Right cardiac atrium (tissue), 5 donors: ENCODE measurements around the gene ITGA4. TPM values are rescaled to one million over a fixed set of nuclear protein-coding genes. Genes with fewer than 3 reads are reported as not detected.
"Not testable (repeated sequence)": the region's sequence is repeated elsewhere in the genome, so short reads cannot be mapped to it uniquely, and the experiment has no call there.

ENCODE experiments used
- ATAC-seq, 2 donors: fragments of 200-7000 bp; cut with Tn5 transposase; one replicate each; pipeline versions ENCODE4 v1.8.0 to v1.9.1; 2020; ENCODE audit warnings: moderate library complexity in 2 of 2, mild to moderate bottlenecking in 1 of 2
- DNase-seq, 3 donors: peaks; one replicate each; pipeline ENCODE4 v3.0.0-alpha.2; 2020
- H3K27ac ChIP-seq: one replicate; pipeline ENCODE4 v1.5.1; 2013; ENCODE audit warnings: mild to moderate bottlenecking, low read length, control low read depth, moderate library complexity
- H3K27me3 ChIP-seq: one replicate; pipeline ENCODE4 v1.6.1; 2013; ENCODE audit not compliant: control insufficient read depth, insufficient read depth
- H3K4me1 ChIP-seq: one replicate; pipeline ENCODE4 v1.6.1; 2013; ENCODE audit warnings: low read length; ENCODE audit not compliant: control insufficient read depth, insufficient read depth
- H3K4me3 ChIP-seq: one replicate; pipeline ENCODE4 v1.5.1; 2013; ENCODE audit warnings: low read length, control low read depth
- H3K9me3 ChIP-seq: one replicate; pipeline ENCODE4 v1.6.1; 2013; ENCODE audit warnings: low read length; ENCODE audit not compliant: control insufficient read depth
- WGBS: extraction: QIAGEN DNeasy Blood & Tissue Kit; methylation state at CpG from one replicate; pipeline ENCODE4 v1.1.7; 2013; 5-methylcytosine and 5-hydroxymethylcytosine counted together
- intact Hi-C, 4 donors: fragments of 100-400 bp; cut with DNase I; formaldehyde crosslinking; loops; one replicate each; pipeline versions ENCODE4 v1.11.0 to v1.14.0; 2022 to 2023
- polyA plus RNA-seq: library from polyadenylated mRNA; stranded (reverse); fragments of 200-250 nt; gene quantifications from one replicate; pipeline ENCODE4 v1.2.3, GENCODE V29; 2013
- total RNA-seq, 4 donors: library from RNA; stranded (reverse); fragmentation: NEBNext Ultra II Directional; extraction: Animal tissue kit (Norgen Biotek cat#: 25700); gene quantifications; one replicate each; pipeline ENCODE4 v1.2.1, GENCODE V29; 2021
- donor health status: healthy with polysubstance abuse.
- donor health status: DM: no; HTN: yes; CAD: no.
- donor health status: DM: no; HTN: no; CAD: no.
- donor health status: DM: no; HTN: yes; CAD: no; lungs with severe emphysema.
- donor health status: DM: yes; HTN: yes; CAD: no.

The ITGA4 gene
- total and polyA plus RNA-seq, 5 donors, result 0.27 to 2.3 (median 1.4) TPM

DNA sequence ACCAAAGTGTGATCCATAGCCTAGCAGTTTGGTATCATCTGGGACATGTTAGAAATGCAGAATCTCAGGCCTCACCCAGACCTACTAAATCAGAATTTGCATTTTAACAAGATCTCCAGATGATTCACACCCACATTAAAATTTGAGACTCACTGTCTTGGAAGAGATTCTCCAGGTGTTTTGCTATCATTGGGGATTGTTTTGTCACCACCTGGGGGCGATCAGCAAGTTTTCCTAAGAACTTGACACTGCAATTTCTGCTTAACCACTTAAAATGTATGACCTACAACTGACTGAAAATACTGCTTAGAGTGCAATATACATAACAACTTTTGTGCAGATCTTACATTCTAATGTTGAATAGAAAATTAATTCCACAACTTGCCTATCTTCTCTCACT is 18.9 kb upstream of the ITGA4 start:
- DNase-seq (no peak), ATAC-seq (no peak)
- intact Hi-C loops, result no loop called here
- no peak overlapping the region for H3K27ac ChIP-seq
- no peak overlapping the region for H3K4me3 ChIP-seq
- H3K9me3 ChIP-seq, result no peaks in the 10 kb centered on the region
- H3K4me1 ChIP-seq, result no peaks in the 10 kb centered on the region
- 29% methylated on average over 1 of the region's 1 CpG for WGBS
- H3K27me3 ChIP-seq, result no peaks in the 10 kb centered on the region

DNA sequence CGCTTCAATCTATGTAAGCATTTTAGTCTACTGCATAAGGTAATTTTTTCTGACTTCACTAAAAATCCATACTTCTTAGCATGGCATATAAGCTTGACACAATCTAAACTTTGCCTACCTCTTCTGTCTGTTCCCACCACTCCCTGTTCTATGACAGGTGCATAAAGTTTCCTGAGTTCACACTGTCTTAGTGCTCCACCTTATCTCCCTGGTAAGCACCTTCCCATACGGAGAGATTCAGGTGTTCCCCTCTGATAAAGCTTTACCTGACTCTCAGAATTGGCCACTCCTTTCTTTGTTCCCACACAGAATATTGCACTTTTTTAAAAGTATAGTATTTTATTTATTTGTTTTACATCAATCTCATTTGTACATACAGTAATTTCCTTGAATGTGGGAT is 16.8 kb upstream of the ITGA4 start:
- Histone ChIP-seq H3K27ac (no peak overlapping the region), H3K4me3 (no peak overlapping the region), H3K9me3 (no peaks in the 10 kb centered on the region), H3K27me3 (no peaks in the 10 kb centered on the region), H3K4me1 (no peaks in the 10 kb centered on the region)
- DNase-seq (no peak), ATAC-seq (no peak)
- 77% methylated on average over 2 of the region's 2 CpGs for WGBS
- intact Hi-C loops, result no loop called here

GRCh38 chr2:181440919-181441318 is 16.3 kb upstream of the ITGA4 start:
- Histone ChIP-seq H3K4me1 (no peaks in the 10 kb centered on the region), H3K9me3 (no peaks in the 10 kb centered on the region), H3K27ac (no peak overlapping the region), H3K4me3 (no peak overlapping the region), H3K27me3 (no peaks in the 10 kb centered on the region)
- ATAC-seq, result no peak
- no peak for DNase-seq
- intact Hi-C loops, result no loop called here
- WGBS, result 53% methylated on average over 3 of the region's 3 CpGs

DNA sequence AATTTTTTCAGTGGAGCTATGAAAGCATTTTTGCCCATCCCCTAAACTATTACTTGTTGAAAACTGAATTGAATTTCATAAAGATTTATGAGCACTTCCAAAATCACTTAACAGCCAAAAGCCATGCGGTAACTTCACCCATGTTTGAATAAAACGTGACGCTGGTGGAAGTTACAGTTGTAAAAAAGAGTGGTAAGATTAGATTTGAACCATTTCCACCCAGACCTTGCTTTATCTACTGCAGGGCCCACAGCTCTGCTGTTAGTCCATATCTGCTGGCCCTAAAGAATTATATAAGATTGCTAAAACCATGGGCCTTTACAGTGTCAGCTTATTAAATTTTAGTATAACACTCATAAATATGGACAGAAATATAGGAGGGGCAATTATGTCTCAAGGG is 15.5 kb upstream of the ITGA4 start:
- Histone ChIP-seq H3K27ac (no peak overlapping the region), H3K9me3 (no peaks in the 10 kb centered on the region), H3K4me3 (no peak overlapping the region), H3K27me3 (no peaks in the 10 kb centered on the region), H3K4me1 (no peaks in the 10 kb centered on the region)
- ATAC-seq (no peak), DNase-seq (no peak)
- 28% methylated on average over 3 of the region's 3 CpGs for WGBS
- intact Hi-C loops, result no loop called here

- 76% methylated on average over 2 of the region's 2 CpGs for WGBS
- no peaks in the 10 kb centered on the region for H3K27me3 ChIP-seq
- intact Hi-C loops, result no loop called here
Observed at GRCh38 chr2:181444654-181445053, 12.5 kb upstream of the ITGA4 start.

DNA sequence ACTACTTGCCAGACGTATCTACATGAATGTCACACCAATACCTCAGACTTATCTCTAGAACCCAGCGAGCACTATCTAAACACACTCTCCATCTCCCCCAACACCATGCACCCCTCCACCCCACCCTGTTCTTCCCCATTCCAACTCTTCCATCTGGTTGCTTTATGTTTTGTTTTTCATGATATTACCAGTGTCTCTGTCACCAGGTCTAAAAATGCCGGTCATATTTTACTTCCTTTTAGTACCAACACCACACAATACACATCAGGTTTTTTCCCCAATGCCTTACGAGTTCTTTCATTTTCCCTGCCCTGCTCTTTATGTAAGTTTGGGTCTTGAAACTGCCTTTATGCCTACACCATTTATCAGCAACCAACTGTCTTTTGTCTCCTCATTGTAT is 10.2 kb upstream of the ITGA4 start:
- Histone ChIP-seq H3K9me3 (no peaks in the 10 kb centered on the region), H3K4me1 (no peaks in the 10 kb centered on the region), H3K4me3 (no peak overlapping the region), H3K27me3 (no peaks in the 10 kb centered on the region), H3K27ac (no peak overlapping the region)
- ATAC-seq (no peak), DNase-seq (no peak)
- WGBS, result 60% methylated on average over 4 of the region's 4 CpGs
- intact Hi-C loops, result no loop called here

More at GRCh38 chr2:181444654-181445053, 12.5 kb upstream of the ITGA4 start:
- DNase-seq (no peak), ATAC-seq (no peak)
- Histone ChIP-seq H3K27ac (no peak overlapping the region), H3K4me3 (no peak overlapping the region), H3K9me3 (no peaks in the 10 kb centered on the region), H3K4me1 (no peaks in the 10 kb centered on the region)

- ATAC-seq, H3K27ac ChIP-seq, DNase-seq, intact Hi-C loops, H3K4me3 ChIP-seq, H3K4me1 ChIP-seq, H3K27me3 ChIP-seq, H3K9me3 ChIP-seq: not testable (repeated sequence)
Observed at GRCh38 chr2:181449278-181449677, 7.9 kb upstream of the ITGA4 start.

- Histone ChIP-seq H3K4me3 (no peak overlapping the region), H3K27me3 (no peaks in the 10 kb centered on the region), H3K4me1 (no peaks in the 10 kb centered on the region), H3K9me3 (no peaks in the 10 kb centered on the region), H3K27ac (no peak overlapping the region)
- DNase-seq, result no peak
- no peak for ATAC-seq
- 78% methylated on average over 6 of the region's 6 CpGs for WGBS
- intact Hi-C loops, result no loop called here
Observed at GRCh38 chr2:181454686-181455450, 2.3 kb upstream of the ITGA4 start.

DNA sequence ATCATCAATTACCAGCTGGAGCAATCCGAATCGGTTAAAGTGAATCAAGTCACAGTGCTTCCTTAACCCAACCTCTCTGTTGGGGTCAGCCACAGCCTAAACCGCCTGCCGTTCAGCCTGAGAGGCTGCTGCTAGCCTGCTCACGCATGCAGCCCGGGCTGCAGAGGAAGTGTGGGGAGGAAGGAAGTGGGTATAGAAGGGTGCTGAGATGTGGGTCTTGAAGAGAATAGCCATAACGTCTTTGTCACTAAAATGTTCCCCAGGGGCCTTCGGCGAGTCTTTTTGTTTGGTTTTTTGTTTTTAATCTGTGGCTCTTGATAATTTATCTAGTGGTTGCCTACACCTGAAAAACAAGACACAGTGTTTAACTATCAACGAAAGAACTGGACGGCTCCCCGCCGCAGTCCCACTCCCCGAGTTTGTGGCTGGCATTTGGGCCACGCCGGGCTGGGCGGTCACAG is 496 bp upstream of the ITGA4 start:
- H3K27ac ChIP-seq, result no peak overlapping the region
- intact Hi-C loops, result no loop called here
- peak; percentile 79 to 83 for ATAC-seq
- peak; percentile 37 to 81 (median 78) for DNase-seq
- H3K27me3 ChIP-seq, result no peaks in the 10 kb centered on the region
- 3% methylated on average over 17 of the region's 17 CpGs for WGBS
- no peaks in the 10 kb centered on the region for H3K9me3 ChIP-seq
- no peaks in the 10 kb centered on the region for H3K4me1 ChIP-seq
- peak overlapping the region; percentile 55 for H3K4me3 ChIP-seq

DNA sequence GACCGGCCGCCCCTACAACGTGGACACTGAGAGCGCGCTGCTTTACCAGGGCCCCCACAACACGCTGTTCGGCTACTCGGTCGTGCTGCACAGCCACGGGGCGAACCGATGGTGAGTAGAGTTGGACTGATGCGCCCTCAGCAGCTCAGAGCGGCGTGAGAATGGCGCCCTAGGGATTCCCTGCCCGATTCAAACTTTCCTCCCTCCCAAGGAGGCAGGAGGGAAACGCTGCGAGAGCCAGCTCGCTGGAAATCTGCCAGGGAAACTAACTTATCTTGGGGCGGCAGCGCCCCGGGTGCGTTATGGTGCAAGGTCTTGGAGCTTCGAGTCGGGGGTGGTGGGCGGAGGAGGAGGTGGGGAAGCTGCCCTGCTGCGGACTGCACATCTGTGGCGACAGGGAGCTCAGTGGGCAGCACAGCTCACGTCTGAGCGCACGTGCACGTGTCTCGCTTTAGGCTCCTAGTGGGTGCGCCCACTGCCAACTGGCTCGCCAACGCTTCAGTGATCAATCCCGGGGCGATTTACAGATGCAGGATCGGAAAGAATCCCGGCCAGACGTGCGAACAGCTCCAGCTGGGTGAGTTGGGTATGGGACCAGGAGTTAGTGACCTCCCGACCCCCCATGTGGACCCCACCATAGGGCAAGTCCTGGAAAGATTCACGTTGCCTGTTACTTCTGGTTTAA is 697 bp downstream of the ITGA4 start:
- DNase-seq (peak; percentile 18 to 67 (median 61)), ATAC-seq (peak; percentile 47 to 72)
- WGBS, result 3% methylated on average over 45 of the region's 45 CpGs
- Histone ChIP-seq H3K9me3 (no peaks in the 10 kb centered on the region), H3K27me3 (no peaks in the 10 kb centered on the region), H3K4me1 (no peaks in the 10 kb centered on the region), H3K27ac (no peak overlapping the region), H3K4me3 (peak overlapping the region; percentile 55)
- intact Hi-C loops, result no loop called here

- H3K27ac ChIP-seq, result no peak overlapping the region
- H3K9me3 ChIP-seq, result no peaks in the 10 kb centered on the region
- peak overlapping the region; percentile 55 for H3K4me3 ChIP-seq
- WGBS, result 72% methylated on average over 2 of the region's 2 CpGs
- intact Hi-C loops, result no loop called here
- no peak for ATAC-seq
- no peaks in the 10 kb centered on the region for H3K4me1 ChIP-seq
- no peaks in the 10 kb centered on the region for H3K27me3 ChIP-seq
- DNase-seq, result no peak
Observed at GRCh38 chr2:181458871-181459270, 1.7 kb downstream of the ITGA4 start.
